ENCODE results near the gene BCAP31. TPM values are rescaled to one million over a fixed set of nuclear protein-coding genes. Genes with fewer than 3 reads are reported as not detected.

The BCAP31 gene
- total and polyA plus RNA-seq, 2 of the 13 experiments (the other 11 are each of a cell fraction or from before 2014, with no cell fraction given), result 139 to 178 TPM

DNA sequence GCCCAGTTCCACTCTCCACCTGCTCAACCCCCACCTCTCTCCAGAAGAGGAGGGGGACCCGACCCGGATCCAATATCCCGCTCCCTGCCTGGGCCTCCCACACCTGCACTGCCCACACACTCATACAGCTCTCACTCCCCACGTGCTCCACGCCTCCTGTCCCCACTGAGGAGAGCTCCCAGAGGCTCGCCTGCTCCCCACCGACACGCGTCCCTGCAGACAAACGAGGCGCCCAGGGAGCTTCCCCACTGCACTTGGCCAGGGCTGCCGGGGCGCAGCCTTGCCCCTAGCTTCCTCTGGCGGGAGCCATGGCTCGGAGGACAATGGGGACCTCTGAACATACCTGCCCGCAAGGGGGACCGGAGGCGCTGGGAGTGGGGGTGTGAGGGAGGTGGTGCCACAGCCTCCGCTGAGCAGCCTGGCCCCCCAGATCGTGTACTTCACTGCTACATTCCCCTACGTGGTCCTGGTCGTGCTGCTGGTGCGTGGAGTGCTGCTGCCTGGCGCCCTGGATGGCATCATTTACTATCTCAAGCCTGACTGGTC lies 31.5 kb downstream of the BCAP31 start:
- CTCF ChIA-PET (ENCODE audit: low intra/inter-chr PET ratio, low total read pairs), result no interaction called here
- ATAC-seq (no peak), DNase-seq (ENCODE audit: low spot score) (no peak), FAIRE-seq (no peak)
- Histone ChIP-seq H3K4me1 (ENCODE audit: insufficient read depth, low read length) (peaks cover 24% of the 10 kb centered on the region; the same call in 1 of the 2 replicates), H2AFZ (ENCODE audit: low read length) (no peak overlapping the region), H3K4me2 (ENCODE audit: low read depth, low read length) (peak overlapping the region; percentile 7; the same call in 1 of the 2 replicates), H3K9ac (ENCODE audit: insufficient read depth, low read depth, low read length) (no peak overlapping the region), H3K27me3 (ENCODE audit: control insufficient read depth in 1 of 2, insufficient read depth in 2 of 2, low read length in 2 of 2) (no peaks in the 10 kb centered on the region), H4K20me1 (ENCODE audit: insufficient read depth, low read length) (peaks cover 22% of the 10 kb centered on the region), H3K27ac (ENCODE audit: extremely low read length, insufficient read depth, low read length) (no peak overlapping the region), H3K4me3 (replicated peaks in 1 of 3; ENCODE audit: insufficient read depth in 1 of 3, low read depth in 2 of 3, low read length in 3 of 3) (0 out of 6 replicates have a peak overlapping the region, but pooled peaks of 1 of the 3 experiments have one; percentile 1), H3K79me2 (ENCODE audit: insufficient read depth, low read length) (peaks cover 11% of the 10 kb centered on the region), H3K9me3 (ENCODE audit: low read length) (no peaks in the 10 kb centered on the region), H3K36me3 (replicated peaks in 1 of 2; ENCODE audit: control insufficient read depth in 1 of 2, insufficient read depth in 2 of 2, low read length in 2 of 2) (peaks cover 0 to 3% of the 10 kb centered on the region in 2 experiments; a peak in 2 of 5 replicates)
- in situ Hi-C loops (cut with HindIII; ENCODE audit: extremely low pct_ligation_motif_present, low pct_unique_long_range_greater_than_20kb) (no loop called here), intact Hi-C loops (cut with micrococcal nuclease; ENCODE audit: unreplicated experiment) (no loop called here)
- no TSS peak for BruUV-seq (replicated peaks)
- TF ChIP-seq RBFOX2 (IDR thresholded peaks at IDR 0.05; ENCODE audit: low read depth, low read length) (peak; percentile 91), AGO1 (IDR thresholded peaks at IDR 0.05; ENCODE audit: low read depth, low read length, poor library complexity, severe bottlenecking) (peak; percentile 98), AGO2 (optimal IDR thresholded peaks at IDR 0.05; ENCODE audit: low read depth, low read length) (peak; percentile 77), ARNTL (CRISPR knock-in tag; IDR thresholded peaks at IDR 0.05) (no peak), ZFP62 (CRISPR knock-in tag; IDR thresholded peaks at IDR 0.05) (no peak), ZSCAN12 (CRISPR knock-in tag; IDR thresholded peaks at IDR 0.05) (no peak)
- TF ChIP-seq, protein P1, sequence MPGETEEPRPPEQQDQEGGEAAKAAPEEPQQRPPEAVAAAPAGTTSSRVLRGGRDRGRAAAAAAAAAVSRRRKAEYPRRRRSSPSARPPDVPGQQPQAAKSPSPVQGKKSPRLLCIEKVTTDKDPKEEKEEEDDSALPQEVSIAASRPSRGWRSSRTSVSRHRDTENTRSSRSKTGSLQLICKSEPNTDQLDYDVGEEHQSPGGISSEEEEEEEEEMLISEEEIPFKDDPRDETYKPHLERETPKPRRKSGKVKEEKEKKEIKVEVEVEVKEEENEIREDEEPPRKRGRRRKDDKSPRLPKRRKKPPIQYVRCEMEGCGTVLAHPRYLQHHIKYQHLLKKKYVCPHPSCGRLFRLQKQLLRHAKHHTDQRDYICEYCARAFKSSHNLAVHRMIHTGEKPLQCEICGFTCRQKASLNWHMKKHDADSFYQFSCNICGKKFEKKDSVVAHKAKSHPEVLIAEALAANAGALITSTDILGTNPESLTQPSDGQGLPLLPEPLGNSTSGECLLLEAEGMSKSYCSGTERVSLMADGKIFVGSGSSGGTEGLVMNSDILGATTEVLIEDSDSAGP (CRISPR knock-in tag; IDR thresholded peaks at IDR 0.05; ENCODE audit: borderline replicate concordance), result no peak
- WGBS (ENCODE audit: low lambda C conversion rate), result 95% methylated on average over 4 of the region's 24 CpGs
- POLR2A ChIA-PET, result interaction anchor here (1.0 kb wide), 1 partner anchor 34 kb away, joined by 3 read pairs; no protein-coding TSS in a partner anchor

All from HepG2 (cell line).